ENCODE data around the gene PPIF. TPM values are rescaled to one million over a fixed set of nuclear protein-coding genes. Genes with fewer than 3 reads are reported as not detected.

The PPIF gene
- polyA plus RNA-seq, 3 donors: 63.4 to 71.7 (median 64.6) TPM

GRCh38 chr10:79361726-79362397 is 14.6 kb downstream of the PPIF start:
- no peak for DNase-seq (ENCODE audit: low read depth in 3 of 3, low spot score in 2 of 3)

GRCh38 chr10:79367426-79368189 is 20.3 kb downstream of the PPIF start:
- no peak for DNase-seq (ENCODE audit: low read depth in 3 of 3, low spot score in 2 of 3)

- DNase-seq (ENCODE audit: low read depth in 3 of 3, low spot score in 2 of 3): no peak
Observed at GRCh38 chr10:79372871-79373270, 25.6 kb downstream of the PPIF start.

GRCh38 chr10:79374312-79375191 is 27.3 kb downstream of the PPIF start:
- DNase-seq (ENCODE audit: low read depth in 3 of 3, low spot score in 2 of 3): peak in 2 of 3 donors; percentile 45 to 47

GRCh38 chr10:79375321-79376077 is 28.2 kb downstream of the PPIF start:
- DNase-seq (ENCODE audit: low read depth in 3 of 3, low spot score in 2 of 3): no peak

- no peak for DNase-seq (ENCODE audit: low read depth in 3 of 3, low spot score in 2 of 3)
Observed at GRCh38 chr10:79376078-79376628, 28.9 kb downstream of the PPIF start.

- no peak for DNase-seq (ENCODE audit: low read depth in 3 of 3, low spot score in 2 of 3)
Observed at GRCh38 chr10:79376751-79377556, 29.7 kb downstream of the PPIF start.

GRCh38 chr10:79377557-79378382 is 30.5 kb downstream of the PPIF start:
- DNase-seq (ENCODE audit: low read depth in 3 of 3, low spot score in 2 of 3): no peak

GRCh38 chr10:79378383-79378646 is 31.0 kb downstream of the PPIF start:
- no peak for DNase-seq (ENCODE audit: low read depth in 3 of 3, low spot score in 2 of 3)

GRCh38 chr10:79378647-79379511 is 31.6 kb downstream of the PPIF start:
- no peak for DNase-seq (ENCODE audit: low read depth in 3 of 3, low spot score in 2 of 3)

GRCh38 chr10:79379512-79380124 is 32.3 kb downstream of the PPIF start:
- no peak for DNase-seq (ENCODE audit: low read depth in 3 of 3, low spot score in 2 of 3)

- DNase-seq (ENCODE audit: low read depth in 3 of 3, low spot score in 2 of 3): no peak
Observed at GRCh38 chr10:79380125-79380945, 33.1 kb downstream of the PPIF start.

GRCh38 chr10:79380946-79381721 is 33.9 kb downstream of the PPIF start:
- DNase-seq (ENCODE audit: low read depth in 3 of 3, low spot score in 2 of 3): no peak

- DNase-seq (ENCODE audit: low read depth in 3 of 3, low spot score in 2 of 3): no peak
Observed at GRCh38 chr10:79381804-79382221, 34.5 kb downstream of the PPIF start.

GRCh38 chr10:79382491-79382941 is 35.2 kb downstream of the PPIF start:
- DNase-seq (ENCODE audit: low read depth in 3 of 3, low spot score in 2 of 3): no peak
